T-helper 2 cell treated with Interferon-gamma antibody and Interleukin-4, amounts not matched to agents 100 ng/mL and 5 ng/mL, for 36 hours (primary cell): Measurements from ENCODE around the gene TAC1. TPM values are rescaled to one million over a fixed set of nuclear protein-coding genes. Genes with fewer than 3 reads are reported as not detected.
"Not testable (repeated sequence)": the region's sequence is repeated elsewhere in the genome, so short reads cannot be mapped to it uniquely, and the experiment has no call there.

ENCODE experiments used
- intact Hi-C: fragments of 100-400 bp; cut with micrococcal nuclease; formaldehyde crosslinking; loops from one replicate; pipeline ENCODE4 v1.15.1; 2023
- total RNA-seq: library from RNA; stranded (reverse); gene quantifications from 2 replicates; pipeline ENCODE4 v1.2.3, GENCODE V29; 2022

Gene TAC1
- not detected in 2 replicates for total RNA-seq

GRCh38 chr7:97731736-97732564, at the start of gene TAC1:
Gene TAC1 (plus strand): TSS chr7:97732086. CDS start chr7:97732613, 527 bp downstream.
- intact Hi-C loops: loop anchor here (10.0 kb wide), 2 partner anchors 707 to 737 kb away; partner anchors contain the start of gene DLX5

- intact Hi-C loops: no loop called here
These were observed 45.9 kb upstream of the TAC1 start for GRCh38 chr7:97685952-97686351.

GRCh38 chr7:97693586-97693985, 38.3 kb upstream of the TAC1 start:
- intact Hi-C loops: no loop called here

- intact Hi-C loops: no loop called here
These were observed 37.5 kb upstream of the TAC1 start for GRCh38 chr7:97694355-97694754.

GRCh38 chr7:97697396-97697795, 34.5 kb upstream of the TAC1 start:
- intact Hi-C loops: no loop called here

GRCh38 chr7:97722386-97722785, 9.5 kb upstream of the TAC1 start:
- intact Hi-C loops: no loop called here

- intact Hi-C loops: loop anchor here (10.0 kb wide), 2 partner anchors 708 to 738 kb away; partner anchors contain the start of gene DLX5
These were observed 834 bp downstream of the TAC1 start for GRCh38 chr7:97732565-97733275.

GRCh38 chr7:97733276-97734161, 1.6 kb downstream of the TAC1 start:
- intact Hi-C loops: loop anchor here (10.0 kb wide), 2 partner anchors 709 to 739 kb away; partner anchors contain the start of gene DLX5

GRCh38 chr7:97734255-97734654, 2.4 kb downstream of the TAC1 start:
- intact Hi-C loops: loop anchor here (10.0 kb wide), 2 partner anchors 709 to 739 kb away; partner anchors contain the start of gene DLX5

GRCh38 chr7:97735075-97735474, 3.2 kb downstream of the TAC1 start:
- intact Hi-C loops: loop anchor here (10.0 kb wide), 2 partner anchors 710 to 740 kb away; partner anchors contain the start of gene DLX5

- intact Hi-C loops: no loop called here
These were observed 16.6 kb downstream of the TAC1 start for GRCh38 chr7:97748482-97748881.

GRCh38 chr7:97751566-97751965, 19.7 kb downstream of the TAC1 start:
- intact Hi-C loops: no loop called here

GRCh38 chr7:97752215-97752614, 20.3 kb downstream of the TAC1 start:
- intact Hi-C loops: no loop called here

- intact Hi-C loops: no loop called here
These were observed 25.9 kb downstream of the TAC1 start for GRCh38 chr7:97757824-97758223.

GRCh38 chr7:97770850-97771249, 39.0 kb downstream of the TAC1 start:
- intact Hi-C loops: no loop called here

- intact Hi-C loops: no loop called here
These were observed 39.7 kb downstream of the TAC1 start for GRCh38 chr7:97771576-97771975.

GRCh38 chr7:97772045-97772901, 40.4 kb downstream of the TAC1 start:
- intact Hi-C loops: no loop called here

GRCh38 chr7:97786398-97786797, 54.5 kb downstream of the TAC1 start:
- intact Hi-C loops: not testable (repeated sequence)
